D721Med (cell line): ENCODE data around the gene LRRC30.

Source experiments
- DNase-seq: peaks from one replicate; pipeline ENCODE4 v3.0.0; 2011; ENCODE audit warnings: low spot score; ENCODE audit not compliant: insufficient read length
- FAIRE-seq: peaks from 2 replicates; lab custom pipeline; 2011; peaks lifted over from hg19 to GRCh38; lab: Jason Lieb, UNC
- TF ChIP-seq, protein P1 (sequence below): IDR thresholded peaks from 2 replicates; pipeline ENCODE4 v1.5.1; 2012; ENCODE audit warnings: mild to moderate bottlenecking, control low read depth; ENCODE audit not compliant: insufficient read depth; ENCODE audit errors: missing control alignments

LRRC30 gene

GRCh38 chr18:7256618-7257425, 25.9 kb downstream of the LRRC30 start:
- FAIRE-seq (no peak), DNase-seq (no peak)
- TF ChIP-seq, protein P1, sequence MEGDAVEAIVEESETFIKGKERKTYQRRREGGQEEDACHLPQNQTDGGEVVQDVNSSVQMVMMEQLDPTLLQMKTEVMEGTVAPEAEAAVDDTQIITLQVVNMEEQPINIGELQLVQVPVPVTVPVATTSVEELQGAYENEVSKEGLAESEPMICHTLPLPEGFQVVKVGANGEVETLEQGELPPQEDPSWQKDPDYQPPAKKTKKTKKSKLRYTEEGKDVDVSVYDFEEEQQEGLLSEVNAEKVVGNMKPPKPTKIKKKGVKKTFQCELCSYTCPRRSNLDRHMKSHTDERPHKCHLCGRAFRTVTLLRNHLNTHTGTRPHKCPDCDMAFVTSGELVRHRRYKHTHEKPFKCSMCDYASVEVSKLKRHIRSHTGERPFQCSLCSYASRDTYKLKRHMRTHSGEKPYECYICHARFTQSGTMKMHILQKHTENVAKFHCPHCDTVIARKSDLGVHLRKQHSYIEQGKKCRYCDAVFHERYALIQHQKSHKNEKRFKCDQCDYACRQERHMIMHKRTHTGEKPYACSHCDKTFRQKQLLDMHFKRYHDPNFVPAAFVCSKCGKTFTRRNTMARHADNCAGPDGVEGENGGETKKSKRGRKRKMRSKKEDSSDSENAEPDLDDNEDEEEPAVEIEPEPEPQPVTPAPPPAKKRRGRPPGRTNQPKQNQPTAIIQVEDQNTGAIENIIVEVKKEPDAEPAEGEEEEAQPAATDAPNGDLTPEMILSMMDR: no peak

- no peak for DNase-seq
- TF ChIP-seq, protein P1: no peak
- no peak for FAIRE-seq
These were observed 26.5 kb downstream of the LRRC30 start for GRCh38 chr18:7257426-7257740.

- DNase-seq (no peak), FAIRE-seq (no peak)
- TF ChIP-seq, protein P1: no peak
These were observed 28.6 kb downstream of the LRRC30 start for GRCh38 chr18:7259475-7259874.

DNA sequence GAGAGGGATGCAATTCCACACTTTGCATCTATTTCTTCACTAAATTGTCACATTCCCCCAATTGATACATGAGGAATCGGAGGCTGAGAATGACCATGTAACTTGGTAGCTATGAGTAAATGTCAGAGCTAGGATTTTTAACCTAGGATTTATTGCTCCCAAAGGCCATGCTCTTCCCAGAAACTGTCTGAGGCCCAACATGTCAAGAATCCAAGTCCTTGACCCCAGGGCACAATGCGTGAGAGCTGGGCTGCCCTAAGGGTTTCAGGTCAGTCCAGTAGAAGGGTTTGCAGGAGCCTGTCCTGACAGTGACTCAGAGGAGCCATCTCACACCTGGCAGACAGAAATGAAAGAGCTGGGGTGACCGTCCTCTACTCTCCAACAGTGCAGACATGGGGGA, 30.3 kb downstream of the LRRC30 start:
- DNase-seq: no peak
- TF ChIP-seq, protein P1: no peak

GRCh38 chr18:7267973-7268372, 37.1 kb downstream of the LRRC30 start:
- no peak for FAIRE-seq
- no peak for DNase-seq
- TF ChIP-seq, protein P1: no peak

More for the DNA sequence above, 30.3 kb downstream of the LRRC30 start:
- FAIRE-seq: no peak

- FAIRE-seq (no peak), DNase-seq (no peak)
- TF ChIP-seq, protein P1: no peak
These were observed 39.1 kb downstream of the LRRC30 start for GRCh38 chr18:7269942-7270341.

DNA sequence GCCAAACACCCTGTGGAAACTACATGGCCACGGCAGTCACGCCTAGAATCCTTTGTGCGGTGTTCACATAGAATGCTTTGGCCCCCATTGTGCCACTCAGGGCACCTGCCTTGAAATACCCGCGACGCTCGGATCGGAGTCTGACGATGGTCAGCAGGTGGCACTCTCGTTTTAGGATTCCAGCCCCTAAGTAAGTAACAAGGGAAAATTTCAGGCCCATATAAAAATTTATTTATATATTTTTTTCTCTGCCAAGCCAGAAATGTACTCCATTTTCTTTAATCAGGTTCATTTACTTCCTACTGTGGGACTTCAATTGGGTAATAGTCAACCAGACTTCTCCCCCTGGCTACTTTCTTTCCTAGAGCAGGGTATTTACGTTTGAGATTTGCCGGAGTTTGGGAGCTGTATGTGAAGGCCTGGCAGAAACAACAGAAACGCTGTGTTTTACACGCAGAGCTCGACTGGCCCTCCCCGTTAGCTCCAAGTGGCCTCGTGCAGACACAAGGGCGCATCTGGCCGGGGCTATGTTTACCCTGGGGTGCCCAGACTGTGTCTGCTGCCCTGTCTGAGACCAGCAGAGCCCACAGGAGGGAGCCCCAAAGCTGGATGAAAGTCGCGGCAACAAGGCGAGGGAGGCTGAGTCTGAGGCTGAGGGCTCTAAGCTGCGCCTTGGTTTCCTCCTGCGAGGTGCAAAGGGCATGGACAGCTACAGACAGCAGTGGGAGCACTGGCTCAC, 41.6 kb downstream of the LRRC30 start:
- TF ChIP-seq, protein P1: peak; percentile 60
- DNase-seq: peak; percentile 47
- FAIRE-seq: peak; percentile 44
